HEK293 (cell line): Measurements from ENCODE around the gene CYP27C1.

Experiments used
- CTCF ChIA-PET: fragments of 350-600 bp; formaldehyde crosslinking; extraction: SDS; loops from one replicate; lab custom pipeline; 2021; ENCODE audit warnings: antibody characterized with exemption; lab: Yijun Ruan, JAX
- POLR2A ChIA-PET: fragments of 300-600 bp; formaldehyde crosslinking; extraction: SDS; loops from one replicate; lab custom pipeline; 2020; ENCODE audit warnings: antibody characterized with exemption, inconsistent platforms; lab: Yijun Ruan, JAX
- H3K27ac ChIP-seq: fragments of 200-500 bp; sonication (Bioruptor generic); 2 replicates; pipeline ENCODE4 v1.5.1; 2014; ENCODE audit warnings: low read depth, low read length, control low read depth, inconsistent platforms; ENCODE audit errors: extremely low read depth
- H3K36me3 ChIP-seq, 2 experiments: fragments of 200-500 bp in 1 of 2; sonication (Bioruptor generic) in 1 of 2; 1 replicate in 1 of 2; 2 replicates in 1 of 2; pipeline ENCODE4 v1.5.1; 2014 to 2017; ENCODE audit warnings: inconsistent platforms in 2 of 2, low read length in 2 of 2; ENCODE audit not compliant: control insufficient read depth in 2 of 2, insufficient read depth in 1 of 2
- H3K4me1 ChIP-seq: fragments of 200-500 bp; sonication (Bioruptor generic); 2 replicates; pipeline ENCODE4 v1.5.1; 2014; ENCODE audit warnings: mild to moderate bottlenecking, low read length, inconsistent platforms; ENCODE audit not compliant: control insufficient read depth, insufficient read depth
- H3K4me3 ChIP-seq: 2 replicates; pipeline ENCODE4 v1.5.1; 2011; ENCODE audit warnings: low read depth, mild to moderate bottlenecking, control low read depth, low read length, moderate library complexity
- H3K9me3 ChIP-seq: fragments of 200-500 bp; sonication (Bioruptor generic); 2 replicates; pipeline ENCODE4 v1.5.1; 2014; ENCODE audit warnings: low read depth, low read length, inconsistent platforms; ENCODE audit not compliant: control insufficient read depth, insufficient read depth
- ATF2 ChIP-seq: fragments of 450-650 bp; formaldehyde crosslinking; IDR thresholded peaks from 2 replicates; pipeline ENCODE4 v1.5.1; 2016; ENCODE audit warnings: missing biosample characterization, missing genetic modification characterization, low read depth
- GLI2 ChIP-seq: fragments of 450-650 bp; formaldehyde crosslinking; IDR thresholded peaks from 2 replicates; pipeline ENCODE4; 2017; ENCODE audit warnings: missing biosample characterization, missing genetic modification characterization, low read depth, borderline replicate concordance
- GLI4 ChIP-seq: fragments of 450-650 bp; formaldehyde crosslinking; IDR thresholded peaks from 2 replicates; pipeline ENCODE4 v1.5.1; 2016; ENCODE audit warnings: missing biosample characterization, missing genetic modification characterization
- PBX3 ChIP-seq: sonication (generic); formaldehyde crosslinking; IDR thresholded peaks from 2 replicates; pipeline ENCODE4 v1.8.1; 2022; ENCODE audit warnings: mild to moderate bottlenecking, moderate library complexity, missing genetic modification reagents
- PRDM1 ChIP-seq: fragments of 450-650 bp; formaldehyde crosslinking; IDR thresholded peaks from 2 replicates; pipeline ENCODE4; 2016; ENCODE audit warnings: missing biosample characterization, missing genetic modification characterization
- SALL2 ChIP-seq: fragments of 450-650 bp; formaldehyde crosslinking; IDR thresholded peaks from 2 replicates; pipeline ENCODE4 v1.5.0; 2017; ENCODE audit warnings: missing biosample characterization, mild to moderate bottlenecking, missing genetic modification characterization, borderline replicate concordance
- SP2 ChIP-seq: fragments of 450-650 bp; formaldehyde crosslinking; IDR thresholded peaks from 2 replicates; pipeline ENCODE4 v1.5.1; 2016; ENCODE audit warnings: missing biosample characterization, missing genetic modification characterization
- ZBTB10 ChIP-seq: fragments of 450-650 bp; formaldehyde crosslinking; IDR thresholded peaks from 2 replicates; pipeline ENCODE4 v1.5.1; 2016; ENCODE audit warnings: missing biosample characterization, missing genetic modification characterization
- ZBTB21 ChIP-seq: fragments of 450-650 bp; formaldehyde crosslinking; IDR thresholded peaks from 2 replicates; pipeline ENCODE4 v1.5.1; 2017; ENCODE audit warnings: missing biosample characterization, missing genetic modification characterization
- ZBTB26 ChIP-seq: fragments of 450-650 bp; formaldehyde crosslinking; optimal IDR thresholded peaks from 2 replicates; pipeline ENCODE3; 2016; ENCODE audit warnings: missing biosample characterization, mild to moderate bottlenecking, missing genetic modification characterization
- ZBTB44 ChIP-seq: fragments of 450-650 bp; IDR thresholded peaks from 2 replicates; pipeline ENCODE4 v1.5.1; 2018; ENCODE audit warnings: missing biosample characterization, mild to moderate bottlenecking, missing genetic modification characterization
- ZFP37 ChIP-seq: fragments of 450-650 bp; formaldehyde crosslinking; IDR thresholded peaks from 2 replicates; pipeline ENCODE4 v1.5.1; 2016; ENCODE audit warnings: missing biosample characterization, missing genetic modification characterization
- ZNF132 ChIP-seq: fragments of 450-650 bp; formaldehyde crosslinking; IDR thresholded peaks from 2 replicates; pipeline ENCODE4 v1.5.1; 2017; ENCODE audit warnings: missing biosample characterization, missing genetic modification characterization, borderline replicate concordance
- ZNF157 ChIP-seq: fragments of 450-650 bp; formaldehyde crosslinking; IDR thresholded peaks from 2 replicates; pipeline ENCODE4 v1.5.1; 2016; ENCODE audit warnings: missing biosample characterization, missing genetic modification characterization
- ZNF202 ChIP-seq: fragments of 450-650 bp; formaldehyde crosslinking; IDR thresholded peaks from 2 replicates; pipeline ENCODE4 v1.5.1; 2016; ENCODE audit warnings: missing biosample characterization, missing genetic modification characterization, borderline replicate concordance
- ZNF211 ChIP-seq: fragments of 450-650 bp; formaldehyde crosslinking; IDR thresholded peaks from 2 replicates; pipeline ENCODE4 v1.5.1; 2016; ENCODE audit warnings: low read depth, missing biosample characterization, missing genetic modification characterization
- ZNF362 ChIP-seq: fragments of 450-650 bp; formaldehyde crosslinking; IDR thresholded peaks from 2 replicates; pipeline ENCODE4 v1.5.1; 2016; ENCODE audit warnings: missing biosample characterization, missing genetic modification characterization
- ZNF404 ChIP-seq: fragments of 450-650 bp; formaldehyde crosslinking; IDR thresholded peaks from 2 replicates; pipeline ENCODE4 v1.5.1; 2017; ENCODE audit warnings: missing biosample characterization, missing genetic modification characterization
- ZNF488 ChIP-seq: fragments of 450-650 bp; formaldehyde crosslinking; IDR thresholded peaks from 2 replicates; pipeline ENCODE4 v1.5.1; 2016; ENCODE audit warnings: missing biosample characterization, missing genetic modification characterization
- ZNF514 ChIP-seq: fragments of 450-650 bp; formaldehyde crosslinking; IDR thresholded peaks from 2 replicates; pipeline ENCODE4 v1.5.1; 2016; ENCODE audit warnings: missing biosample characterization, missing genetic modification characterization
- ZNF623 ChIP-seq: fragments of 450-650 bp; formaldehyde crosslinking; IDR thresholded peaks from 2 replicates; pipeline ENCODE4 v1.5.1; 2016; ENCODE audit warnings: missing biosample characterization, missing genetic modification characterization
- ZNF629 ChIP-seq: fragments of 450-650 bp; formaldehyde crosslinking; IDR thresholded peaks from 2 replicates; pipeline ENCODE4 v1.5.1; 2017; ENCODE audit warnings: missing biosample characterization, missing genetic modification characterization
- ZNF664 ChIP-seq: fragments of 450-650 bp; formaldehyde crosslinking; IDR thresholded peaks from 2 replicates; pipeline ENCODE4 v1.5.1; 2016; ENCODE audit warnings: missing biosample characterization, missing genetic modification characterization
- ZNF837 ChIP-seq: fragments of 450-650 bp; formaldehyde crosslinking; IDR thresholded peaks from 2 replicates; pipeline ENCODE4 v1.5.1; 2016; ENCODE audit warnings: missing biosample characterization, missing genetic modification characterization

CYP27C1 gene

GRCh38 chr2:127256381-127256780, 36.3 kb upstream of the CYP27C1 start:
- no peaks in the 10 kb centered on the region for H3K9me3 ChIP-seq
- POLR2A ChIA-PET = interaction anchor here (0.6 kb wide), 1 partner anchor 223 kb away, joined by 3 read pairs; no protein-coding TSS in a partner anchor
- H3K4me1 ChIP-seq = no peaks in the 10 kb centered on the region
- CTCF ChIA-PET = interaction anchor here (1.2 kb wide), 1 partner anchor 59 kb away, joined by 3 read pairs; no protein-coding TSS in a partner anchor
- H3K4me3 ChIP-seq = no peak overlapping the region
- H3K36me3 ChIP-seq = peaks cover 21 to 56% of the 10 kb centered on the region in 2 experiments
- no peak overlapping the region for H3K27ac ChIP-seq
- TF ChIP-seq ZBTB44 (tag by site-specific recombination) (no peak), PRDM1 (no peak), ZNF202 (tag by site-specific recombination) (no peak), PBX3 (CRISPR knock-in tag) (no peak), ZBTB26 (tag by site-specific recombination) (no peak), GLI4 (tag by site-specific recombination) (no peak), SALL2 (tag by site-specific recombination) (no peak), ZNF837 (tag by site-specific recombination) (no peak)

- no peak overlapping the region for H3K27ac ChIP-seq
- ChIA-PET CTCF (interaction anchor here (1.2 kb wide), 1 partner anchor 58 kb away, joined by 3 read pairs; no protein-coding TSS in a partner anchor), POLR2A (no interaction called here)
- H3K9me3 ChIP-seq = no peaks in the 10 kb centered on the region
- no peak overlapping the region for H3K4me3 ChIP-seq
- peaks cover 21 to 49% of the 10 kb centered on the region in 2 experiments for H3K36me3 ChIP-seq
- no peaks in the 10 kb centered on the region for H3K4me1 ChIP-seq
- TF ChIP-seq ZNF404 = no peak
- TF ChIP-seq ZBTB21 (tag by site-specific recombination) = no peak
- no peak for TF ChIP-seq ATF2 (tag by site-specific recombination)
- TF ChIP-seq ZNF623 (tag by site-specific recombination) = no peak
- no peak for TF ChIP-seq SP2 (tag by site-specific recombination)
- TF ChIP-seq ZNF488 (tag by site-specific recombination) = no peak
- no peak for TF ChIP-seq ZNF514 (tag by site-specific recombination)
- no peak for TF ChIP-seq ZBTB10 (tag by site-specific recombination)
- no peak for TF ChIP-seq PBX3 (CRISPR knock-in tag)
- TF ChIP-seq ZNF629 (tag by site-specific recombination) = no peak
- no peak for TF ChIP-seq ZNF157 (tag by site-specific recombination)
- no peak for TF ChIP-seq ZNF211
- TF ChIP-seq ZFP37 (tag by site-specific recombination) = no peak
- no peak for TF ChIP-seq GLI2 (tag by site-specific recombination)
- TF ChIP-seq ZNF132 (tag by site-specific recombination) = no peak
- no peak for TF ChIP-seq ZNF664 (tag by site-specific recombination)
- no peak for TF ChIP-seq ZNF362 (tag by site-specific recombination)
Measured at GRCh38 chr2:127255721-127256120, 35.6 kb upstream of the CYP27C1 start.
